ENCODE results near the gene DENND1A.
"Not testable (repeated sequence)": the region's sequence is repeated elsewhere in the genome, so short reads cannot be mapped to it uniquely, and the experiment has no call there.

Gene DENND1A

DNA sequence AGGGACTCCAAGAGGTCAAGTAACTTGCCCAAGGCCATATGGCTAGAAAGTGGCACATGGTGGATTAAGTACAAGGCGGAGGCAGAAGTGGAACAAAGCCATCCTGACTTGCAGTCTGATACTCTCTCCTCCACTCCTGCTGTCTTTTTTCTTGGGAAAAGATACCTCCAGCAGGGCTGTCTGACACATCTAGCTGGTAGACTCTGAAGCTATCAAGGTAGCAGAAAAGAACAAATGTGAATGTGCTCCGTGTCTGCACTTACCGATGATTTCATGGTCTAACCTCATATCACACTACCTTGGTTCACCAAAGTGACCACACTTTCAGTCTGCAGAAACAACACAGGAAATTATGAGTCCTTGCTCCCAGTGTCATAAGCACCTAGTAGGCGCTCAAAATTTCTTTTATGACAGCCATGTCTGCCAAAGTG lies 289.1 kb downstream of the DENND1A start:
- Histone ChIP-seq H3K4me2 (ENCODE audit: low read length) (no peak overlapping the region), H3K9ac (no peak overlapping the region), H3K27ac (no peak overlapping the region), H3K9me3 (ENCODE audit: control insufficient read depth, low read length) (no peaks in the 10 kb centered on the region), H3K36me3 (ENCODE audit: control insufficient read depth, insufficient read depth, low read length) (no peaks in the 10 kb centered on the region), H3K4me3 (ENCODE audit: low read depth, low read length) (no peak overlapping the region), H3K27me3 (ENCODE audit: control insufficient read depth, insufficient read depth, low read length) (no peaks in the 10 kb centered on the region), H3K79me2 (no peaks in the 10 kb centered on the region), H3K4me1 (no peaks in the 10 kb centered on the region), H2AFZ (no peak overlapping the region)
- TF ChIP-seq, protein P1, sequence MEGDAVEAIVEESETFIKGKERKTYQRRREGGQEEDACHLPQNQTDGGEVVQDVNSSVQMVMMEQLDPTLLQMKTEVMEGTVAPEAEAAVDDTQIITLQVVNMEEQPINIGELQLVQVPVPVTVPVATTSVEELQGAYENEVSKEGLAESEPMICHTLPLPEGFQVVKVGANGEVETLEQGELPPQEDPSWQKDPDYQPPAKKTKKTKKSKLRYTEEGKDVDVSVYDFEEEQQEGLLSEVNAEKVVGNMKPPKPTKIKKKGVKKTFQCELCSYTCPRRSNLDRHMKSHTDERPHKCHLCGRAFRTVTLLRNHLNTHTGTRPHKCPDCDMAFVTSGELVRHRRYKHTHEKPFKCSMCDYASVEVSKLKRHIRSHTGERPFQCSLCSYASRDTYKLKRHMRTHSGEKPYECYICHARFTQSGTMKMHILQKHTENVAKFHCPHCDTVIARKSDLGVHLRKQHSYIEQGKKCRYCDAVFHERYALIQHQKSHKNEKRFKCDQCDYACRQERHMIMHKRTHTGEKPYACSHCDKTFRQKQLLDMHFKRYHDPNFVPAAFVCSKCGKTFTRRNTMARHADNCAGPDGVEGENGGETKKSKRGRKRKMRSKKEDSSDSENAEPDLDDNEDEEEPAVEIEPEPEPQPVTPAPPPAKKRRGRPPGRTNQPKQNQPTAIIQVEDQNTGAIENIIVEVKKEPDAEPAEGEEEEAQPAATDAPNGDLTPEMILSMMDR (IDR thresholded peaks at IDR 0.05): no peak

DNA sequence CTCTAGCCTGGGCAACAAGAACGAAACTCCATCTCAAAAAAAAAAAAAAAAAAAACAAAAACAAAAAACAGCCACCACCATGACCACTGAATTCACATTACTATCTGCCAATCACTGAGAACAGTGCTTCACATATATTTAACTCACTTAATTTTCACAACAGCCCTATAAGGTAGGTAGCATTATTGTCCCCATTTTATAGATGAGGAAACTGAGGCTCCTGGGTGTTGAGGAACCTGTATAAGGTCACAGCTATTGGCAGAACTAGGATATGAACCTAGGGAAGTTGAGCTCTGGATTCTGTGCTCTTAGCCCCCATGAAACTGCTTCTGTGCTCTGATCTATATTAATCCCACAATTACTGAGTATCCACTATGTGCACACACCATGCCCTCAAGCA lies 290.2 kb downstream of the DENND1A start:
- H3K27ac ChIP-seq: no peak overlapping the region
- no peaks in the 10 kb centered on the region for H3K36me3 ChIP-seq (ENCODE audit: control insufficient read depth, insufficient read depth, low read length)
- H3K4me3 ChIP-seq (ENCODE audit: low read depth, low read length): no peak overlapping the region
- H3K9ac ChIP-seq: no peak overlapping the region
- no peaks in the 10 kb centered on the region for H3K27me3 ChIP-seq (ENCODE audit: control insufficient read depth, insufficient read depth, low read length)
- H2AFZ ChIP-seq: no peak overlapping the region
- no peaks in the 10 kb centered on the region for H3K4me1 ChIP-seq
- H3K79me2 ChIP-seq: no peaks in the 10 kb centered on the region
- TF ChIP-seq, protein P1 (IDR thresholded peaks at IDR 0.05): no peak
- H3K9me3 ChIP-seq (ENCODE audit: control insufficient read depth, low read length): no peaks in the 10 kb centered on the region
- no peak overlapping the region for H3K4me2 ChIP-seq (ENCODE audit: low read length)

DNA sequence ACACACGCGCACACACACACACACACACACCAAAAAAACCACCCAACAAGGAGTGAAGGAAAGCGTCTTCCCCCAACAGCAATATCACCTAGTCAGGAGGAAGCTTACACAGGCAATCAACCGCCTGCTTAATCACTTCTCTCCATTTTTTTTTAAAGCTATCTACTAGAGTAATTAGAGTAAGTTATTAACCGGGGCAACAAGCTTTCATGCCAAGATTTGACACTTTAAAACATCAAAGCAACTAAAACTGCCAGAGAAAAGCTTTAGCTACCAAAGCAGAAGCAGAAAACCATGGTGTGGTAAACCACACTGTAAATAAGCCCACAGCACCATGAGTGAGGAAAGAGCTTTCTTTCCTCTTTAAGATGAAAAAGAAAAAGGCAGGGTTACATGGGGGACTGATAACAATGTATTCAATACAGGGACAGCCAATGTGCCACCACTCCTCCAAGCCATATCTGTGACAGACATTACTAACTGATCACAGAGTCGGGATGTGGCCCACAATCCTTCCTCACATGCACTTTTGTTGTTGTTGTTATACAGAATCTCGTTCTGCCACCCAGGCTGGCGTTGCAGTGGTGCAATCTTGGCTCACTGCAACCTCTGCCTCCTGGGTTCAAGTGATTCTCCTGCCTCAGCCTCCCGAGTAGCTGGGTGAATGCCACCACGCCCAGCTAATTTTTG lies 291.8 kb downstream of the DENND1A start:
- H3K27ac ChIP-seq: no peak overlapping the region
- TF ChIP-seq, protein P1 (IDR thresholded peaks at IDR 0.05): no peak
- no peaks in the 10 kb centered on the region for H3K4me1 ChIP-seq
- no peaks in the 10 kb centered on the region for H3K79me2 ChIP-seq
- H3K36me3 ChIP-seq (ENCODE audit: control insufficient read depth, insufficient read depth, low read length): no peaks in the 10 kb centered on the region
- H3K4me3 ChIP-seq (ENCODE audit: low read depth, low read length): no peak overlapping the region
- no peaks in the 10 kb centered on the region for H3K9me3 ChIP-seq (ENCODE audit: control insufficient read depth, low read length)
- H3K27me3 ChIP-seq (ENCODE audit: control insufficient read depth, insufficient read depth, low read length): no peaks in the 10 kb centered on the region
- H3K4me2 ChIP-seq (ENCODE audit: low read length): no peak overlapping the region
- H3K9ac ChIP-seq: no peak overlapping the region
- no peak overlapping the region for H2AFZ ChIP-seq

DNA sequence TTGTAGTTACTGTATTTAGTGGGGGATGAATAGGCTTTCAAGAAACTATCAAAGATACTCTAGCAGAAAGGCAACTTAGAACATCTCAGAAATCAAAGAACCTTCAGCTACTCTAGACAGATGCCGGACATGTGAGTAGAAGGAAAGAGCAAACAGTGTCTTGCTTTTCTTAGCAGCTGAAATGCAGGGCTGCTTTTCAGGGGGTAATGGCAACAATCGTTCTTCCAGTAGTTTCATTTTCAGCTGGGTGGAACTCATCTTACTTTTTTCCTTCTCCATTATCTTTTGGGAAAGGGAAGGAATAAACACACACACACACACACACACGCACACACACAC lies 292.4 kb downstream of the DENND1A start:
- no peak overlapping the region for H3K4me3 ChIP-seq (ENCODE audit: low read depth, low read length)
- H3K79me2 ChIP-seq: no peaks in the 10 kb centered on the region
- no peaks in the 10 kb centered on the region for H3K4me1 ChIP-seq
- H3K27me3 ChIP-seq (ENCODE audit: control insufficient read depth, insufficient read depth, low read length): no peaks in the 10 kb centered on the region
- H2AFZ ChIP-seq: no peak overlapping the region
- no peak overlapping the region for H3K9ac ChIP-seq
- H3K9me3 ChIP-seq (ENCODE audit: control insufficient read depth, low read length): no peaks in the 10 kb centered on the region
- no peaks in the 10 kb centered on the region for H3K36me3 ChIP-seq (ENCODE audit: control insufficient read depth, insufficient read depth, low read length)
- TF ChIP-seq, protein P1 (IDR thresholded peaks at IDR 0.05): no peak
- no peak overlapping the region for H3K27ac ChIP-seq
- no peak overlapping the region for H3K4me2 ChIP-seq (ENCODE audit: low read length)

DNA sequence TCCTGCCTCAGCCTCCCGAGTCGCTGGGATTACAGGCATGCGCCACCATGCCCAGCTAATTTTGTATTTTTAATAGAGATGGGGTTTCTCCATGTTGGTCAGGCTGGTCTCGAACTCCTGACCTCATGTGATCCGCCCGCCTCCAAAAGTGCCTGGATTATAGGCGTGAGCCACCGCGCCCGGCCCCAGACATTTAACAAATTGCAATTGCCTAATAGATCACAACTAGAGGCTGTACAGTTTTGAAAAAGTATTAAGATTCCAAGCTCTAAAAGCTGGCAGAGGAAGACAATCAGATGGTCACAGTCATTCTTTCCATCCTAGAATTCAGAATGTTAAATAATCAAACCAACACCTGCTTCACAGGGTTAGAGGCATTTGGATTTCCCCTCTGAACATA lies 293.1 kb downstream of the DENND1A start:
- not testable (repeated sequence) for H3K4me3 ChIP-seq (ENCODE audit: low read depth, low read length); H3K27me3 ChIP-seq (ENCODE audit: control insufficient read depth, insufficient read depth, low read length); H3K9ac ChIP-seq; H3K4me1 ChIP-seq; H2AFZ ChIP-seq; H3K27ac ChIP-seq; H3K4me2 ChIP-seq (ENCODE audit: low read length); H3K79me2 ChIP-seq; H3K9me3 ChIP-seq (ENCODE audit: control insufficient read depth, low read length); H3K36me3 ChIP-seq (ENCODE audit: control insufficient read depth, insufficient read depth, low read length)
